H1 (cell line): ENCODE measurements around the gene NHERF2. TPM values are rescaled to one million over a fixed set of nuclear protein-coding genes. Genes with fewer than 3 reads are reported as not detected.

ENCODE experiments used
- CTCF ChIA-PET: fragments of 300-600 bp; sonication (Branson Sonifier 250); formaldehyde crosslinking; loops from one replicate; lab custom pipeline; 2021; ENCODE audit not compliant: partially characterized antibody; lab: Charles Lee
- POLR2A ChIA-PET: fragments of 300-600 bp; sonication (Branson Sonifier 250); formaldehyde crosslinking; loops from one replicate; lab custom pipeline; 2021; ENCODE audit warnings: inconsistent platforms; ENCODE audit not compliant: partially characterized antibody; lab: Charles Lee
- DNase-seq, 2 experiments: peaks; one replicate each; pipeline versions ENCODE4 v3.0.0 to v3.0.0-alpha.2; 2010 to 2022; ENCODE audit warnings: low spot score in 2 of 2, low read depth in 1 of 2, mixed read lengths in 1 of 2
- FAIRE-seq: peaks from 2 replicates; lab custom pipeline; 2011; peaks lifted over from hg19 to GRCh38; lab: Jason Lieb, UNC
- H2AFZ ChIP-seq: 2 replicates; pipeline ENCODE4 v1.8.1; 2012; ENCODE audit warnings: low read length, inconsistent platforms
- H2AK5ac ChIP-seq: 2 replicates; pipeline ENCODE4 v1.6.1; 2013; ENCODE audit warnings: low read depth, low read length
- H2BK120ac ChIP-seq: replicated peaks from 2 replicates; pipeline ENCODE3; 2013; ENCODE audit warnings: low read depth, low read length, inconsistent platforms
- H2BK12ac ChIP-seq: 2 replicates; pipeline ENCODE4 v1.6.1; 2013; ENCODE audit warnings: low read depth, low read length
- H2BK15ac ChIP-seq: 2 replicates; pipeline ENCODE4 v1.6.1; 2013; ENCODE audit warnings: low read length
- H2BK20ac ChIP-seq: 2 replicates; pipeline ENCODE4 v1.6.1; 2013; ENCODE audit warnings: low read length
- H2BK5ac ChIP-seq: 2 replicates; pipeline ENCODE4 v1.6.1; 2013; ENCODE audit warnings: low read depth, low read length
- H3K14ac ChIP-seq: 2 replicates; pipeline ENCODE4 v1.6.1; 2013; ENCODE audit warnings: inconsistent platforms; ENCODE audit not compliant: insufficient read length
- H3K18ac ChIP-seq: 2 replicates; pipeline ENCODE4 v1.6.1; 2013; ENCODE audit warnings: low read length; ENCODE audit errors: extremely low read depth
- H3K23ac ChIP-seq: 2 replicates; pipeline ENCODE4 v1.6.1; 2013; ENCODE audit warnings: inconsistent platforms; ENCODE audit not compliant: insufficient read length
- H3K23me2 ChIP-seq: 2 replicates; pipeline ENCODE4 v1.6.1; 2013; ENCODE audit warnings: low read depth, low read length
- H3K27ac ChIP-seq: 2 replicates; pipeline ENCODE4 v1.6.1; 2011; ENCODE audit warnings: low read depth, low read length, inconsistent platforms
- H3K27me3 ChIP-seq, 4 experiments: replicated peaks in 1 of 4; 1 replicate in 1 of 4; 2 replicates in 3 of 4; pipeline versions ENCODE4 v1.6.1 to v1.8.1; 2011 to 2013; ENCODE audit warnings: low read length in 3 of 4, mild to moderate bottlenecking in 3 of 4, inconsistent platforms in 2 of 4, mixed read lengths in 2 of 4, moderate library complexity in 1 of 4; ENCODE audit not compliant: control insufficient read depth in 3 of 4, insufficient read depth in 3 of 4; ENCODE audit errors: extremely low read depth in 1 of 4
- H3K36me3 ChIP-seq, 4 experiments: 2 replicates each; pipeline versions ENCODE4 v1.6.1 to v1.8.1; 2011 to 2013; ENCODE audit warnings: mild to moderate bottlenecking in 4 of 4, low read length in 3 of 4, moderate library complexity in 2 of 4, control low read depth in 1 of 4, inconsistent platforms in 1 of 4; ENCODE audit not compliant: insufficient read depth in 4 of 4, control insufficient read depth in 2 of 4
- H3K4ac ChIP-seq: replicated peaks from 2 replicates; pipeline ENCODE3; 2013; ENCODE audit warnings: low read length, low read depth, mixed read lengths, inconsistent platforms; ENCODE audit not compliant: insufficient read length
- H3K4me1 ChIP-seq, 4 experiments: replicated peaks in 1 of 4; 1 replicate in 1 of 4; 2 replicates in 3 of 4; pipeline versions ENCODE4 v1.6.1 to v1.8.1; 2011 to 2013; ENCODE audit warnings: low read length in 3 of 4, inconsistent platforms in 2 of 4, mixed read lengths in 1 of 4; ENCODE audit not compliant: insufficient read depth in 4 of 4, control insufficient read depth in 3 of 4
- H3K4me2 ChIP-seq, 2 experiments: 2 replicates each; pipeline versions ENCODE4 v1.6.1 to v1.8.1; 2011 to 2013; ENCODE audit warnings: low read depth in 2 of 2, low read length in 2 of 2, control low read depth in 1 of 2, inconsistent platforms in 1 of 2, mild to moderate bottlenecking in 1 of 2; ENCODE audit not compliant: insufficient read depth in 1 of 2
- H3K4me3 ChIP-seq, 4 experiments: fragments of 200-600, 300-600 bp in 1 of 4; sonication (generic), shearing (Covaris generic), sonication (Bioruptor Twin) in 1 of 4; 2 replicates each; pipeline versions ENCODE4 v1.5.1 to v1.8.1; 2011 to 2016; ENCODE audit warnings: low read length in 4 of 4, low read depth in 3 of 4, control low read depth in 2 of 4, inconsistent platforms in 2 of 4, mild to moderate bottlenecking in 2 of 4, mixed read lengths in 1 of 4, moderate library complexity in 1 of 4; ENCODE audit not compliant: insufficient read depth in 2 of 4; ENCODE audit errors: extremely low read depth in 1 of 4
- H3K56ac ChIP-seq: replicated peaks from 2 replicates; pipeline ENCODE3; 2013; ENCODE audit warnings: low read depth, mild to moderate bottlenecking, mixed read lengths, low read length, inconsistent platforms; ENCODE audit not compliant: insufficient read length
- H3K79me1 ChIP-seq: 2 replicates; pipeline ENCODE4 v1.6.1; 2013; ENCODE audit warnings: low read depth, low read length, control low read depth
- H3K79me2 ChIP-seq, 2 experiments: 2 replicates each; pipeline versions ENCODE4 v1.6.1 to v1.8.1; 2012 to 2013; ENCODE audit warnings: low read length in 2 of 2, mild to moderate bottlenecking in 2 of 2, inconsistent platforms in 1 of 2; ENCODE audit not compliant: insufficient read depth in 2 of 2, control insufficient read depth in 1 of 2
- H3K9ac ChIP-seq, 4 experiments: replicated peaks in 1 of 4; 1 replicate in 1 of 4; 2 replicates in 3 of 4; pipeline versions ENCODE4 v1.6.1 to v1.8.1; 2011 to 2013; ENCODE audit warnings: low read depth in 3 of 4, low read length in 3 of 4, control low read depth in 2 of 4, mild to moderate bottlenecking in 2 of 4, moderate library complexity in 2 of 4, inconsistent platforms in 1 of 4; ENCODE audit errors: extremely low read depth in 1 of 4
- H3K9me3 ChIP-seq, 2 experiments: 2 replicates each; pipeline versions ENCODE4 v1.6.1 to v1.8.1; 2012 to 2013; ENCODE audit warnings: mild to moderate bottlenecking in 2 of 2, moderate library complexity in 2 of 2, control low read depth in 1 of 2, inconsistent platforms in 1 of 2, low read depth in 1 of 2, low read length in 1 of 2, mixed read lengths in 1 of 2; ENCODE audit not compliant: insufficient read depth in 2 of 2
- H4K20me1 ChIP-seq, 2 experiments: replicated peaks in 1 of 2; 2 replicates each; pipeline versions ENCODE3 to v1.8.1; 2011 to 2013; ENCODE audit warnings: inconsistent platforms in 2 of 2, low read length in 2 of 2, mild to moderate bottlenecking in 1 of 2; ENCODE audit not compliant: insufficient read depth in 2 of 2, control insufficient read depth in 1 of 2
- H4K5ac ChIP-seq: 2 replicates; pipeline ENCODE4 v1.6.1; 2013; ENCODE audit warnings: low read length, low read depth, mixed read lengths, inconsistent platforms; ENCODE audit not compliant: insufficient read length
- H4K8ac ChIP-seq: 2 replicates; pipeline ENCODE4 v1.8.0; 2013; ENCODE audit warnings: mild to moderate bottlenecking, moderate library complexity, low read length, inconsistent platforms; ENCODE audit not compliant: insufficient read depth; ENCODE audit errors: extremely low read depth
- H4K91ac ChIP-seq: replicated peaks from 2 replicates; pipeline ENCODE3; 2013; ENCODE audit warnings: low read length, mixed read lengths, inconsistent platforms; ENCODE audit not compliant: insufficient read length
- ASH2L ChIP-seq: fragments of 200-600, 300-600 bp; sonication (generic); IDR thresholded peaks from one replicate; pipeline ENCODE4 v1.7.1; 2017; ENCODE audit warnings: low read length
- CTBP2 ChIP-seq: IDR thresholded peaks from 2 replicates; pipeline ENCODE4 v1.7.0; 2011; ENCODE audit warnings: borderline replicate concordance, mild to moderate bottlenecking, moderate library complexity, mixed read lengths, low read length; ENCODE audit not compliant: insufficient read depth, insufficient read length
- E2F6 ChIP-seq: IDR thresholded peaks from 2 replicates; pipeline ENCODE4 v1.6.1; 2012; ENCODE audit warnings: inconsistent platforms
- EGR1 ChIP-seq: IDR thresholded peaks from 2 replicates; pipeline ENCODE4 v1.6.1; 2011; ENCODE audit warnings: low read depth, low read length, borderline replicate concordance
- EZH2 ChIP-seq: fragments of 200-600 bp; sonication (generic); IDR thresholded peaks from 2 replicates; pipeline ENCODE4 v1.7.1; 2012; ENCODE audit warnings: low read depth, mild to moderate bottlenecking, moderate library complexity, low read length, inconsistent platforms; ENCODE audit not compliant: severe bottlenecking
- POLR2A ChIP-seq, 2 experiments: IDR thresholded peaks; 1 replicate in 1 of 2; 2 replicates in 1 of 2; pipeline ENCODE4 v1.6.1; 2011; ENCODE audit warnings: low read depth in 2 of 2, low read length in 2 of 2, mild to moderate bottlenecking in 2 of 2; ENCODE audit errors: control extremely low read depth in 1 of 2
- RXRA ChIP-seq: IDR thresholded peaks from 2 replicates; pipeline ENCODE4 v1.6.1; 2011; ENCODE audit warnings: low read depth, mild to moderate bottlenecking, low read length, moderate library complexity; ENCODE audit not compliant: insufficient read depth
- SIN3A ChIP-seq, 2 experiments: IDR thresholded peaks in 1 of 2; conservative IDR thresholded peaks in 1 of 2; 2 replicates each; pipeline ENCODE4 v1.6.1; 2011 to 2012; ENCODE audit warnings: low read length in 2 of 2, improper control_type of control experiment in 1 of 2, low read depth in 1 of 2, mild to moderate bottlenecking in 1 of 2
- TAF7 ChIP-seq: optimal IDR thresholded peaks from 2 replicates; pipeline ENCODE3; 2011; ENCODE audit warnings: low read depth, mild to moderate bottlenecking, inconsistent platforms, low read length, moderate library complexity, borderline replicate concordance
- WGBS, 2 experiments: shearing (Covaris generic) in 1 of 2; methylation state at CpG; one replicate each; pipeline versions ENCODE4 v1.1.6 to v1.1.7; 2013 to 2015; ENCODE audit warnings: low lambda C conversion rate in 2 of 2, mixed read lengths in 2 of 2, inconsistent platforms in 1 of 2, low coverage in 1 of 2, missing lambda C conversion rate in 1 of 2; ENCODE audit not compliant: insufficient replicate concordance in 2 of 2, insufficient coverage in 1 of 2, insufficient read length in 1 of 2; ENCODE audit errors: extremely low coverage in 1 of 2, missing lambda C conversion rate in 1 of 2; 5-methylcytosine and 5-hydroxymethylcytosine counted together
- polyA plus RNA-seq, 7 experiments: library from polyadenylated mRNA; depleted of rRNA in 3 of 7; stranded (reverse) in 5 of 7; unstranded in 2 of 7; fragments of >200 nt in 5 of 7; fragments of 200-250 nt in 2 of 7; gene quantifications; 1 replicate in 5 of 7; 2 replicates in 1 of 7; 4 replicates in 1 of 7; pipeline versions ENCODE4 v1.2.1 to v1.2.3, GENCODE V29; 2011 to 2013; ENCODE audit warnings: missing spikeins in 2 of 7, mixed read lengths in 2 of 7
- total RNA-seq: library from RNA; stranded (reverse); fragmentation: NEBNext Ultra II Directional; extraction: Animal tissue kit (Norgen Biotek cat#: 25700); gene quantifications from 2 replicates; pipeline ENCODE4 v1.2.1, GENCODE V29; 2021

The NHERF2 gene
- total and polyA plus RNA-seq, 2 of the 8 experiments (the other 6 are each of a cell fraction or from before 2014, with no cell fraction given): 13.9 to 19.3 TPM

GRCh38 chr16:1982013-1982433 lies 44.7 kb upstream of the NHERF2 start:
- no peak overlapping the region for H2BK20ac ChIP-seq
- H2BK12ac ChIP-seq: no peak overlapping the region
- H4K91ac ChIP-seq: no peak overlapping the region
- peaks cover 26% of the 10 kb centered on the region for H3K23me2 ChIP-seq
- 57% methylated on average over 5 of the region's 5 CpGs; no CpG with 5 or more reads in 1 of the 2 experiments for WGBS, 2 experiments
- no peak for FAIRE-seq
- H2BK15ac ChIP-seq: peak overlapping the region; percentile 61; the same call in 1 of the 2 replicates
- H3K56ac ChIP-seq: no peak overlapping the region
- no peak overlapping the region for H4K5ac ChIP-seq
- peaks cover 0 to 12% of the 10 kb centered on the region in 2 experiments for H4K20me1 ChIP-seq
- no peak overlapping the region for H3K9ac ChIP-seq
- H3K18ac ChIP-seq: no peak overlapping the region
- H2AK5ac ChIP-seq: no peak overlapping the region
- peak overlapping the region in 1 of 2 experiments; percentile 91; a peak in 1 of 4 replicates for H3K4me2 ChIP-seq
- no peak overlapping the region for H4K8ac ChIP-seq
- H2BK120ac ChIP-seq: no peak overlapping the region
- H3K79me1 ChIP-seq: no peaks in the 10 kb centered on the region
- POLR2A ChIA-PET: interaction anchor here (0.8 to 28.2 kb wide), 10 partner anchors 9 to 199 kb away, joined by 3 to 736 read pairs (median 4); partner anchors contain the start of genes NDUFB10, NUBP2, RNF151 and RPS2
- H3K36me3 ChIP-seq: peaks cover 2 to 14% (median 6%) of the 10 kb centered on the region in 4 experiments; a peak in 5 of 8 replicates
- no peaks in the 10 kb centered on the region for H3K9me3 ChIP-seq
- peaks cover 8 to 40% (median 39%) of the 10 kb centered on the region in 4 experiments; a peak in 6 of 7 replicates for H3K27me3 ChIP-seq
- no peak for TF ChIP-seq EZH2
- no peak for TF ChIP-seq EGR1
- TF ChIP-seq RXRA: no peak
- no peak for TF ChIP-seq E2F6
- no peak for TF ChIP-seq ASH2L
- no peak for TF ChIP-seq CTBP2
- no peak for TF ChIP-seq TAF7
- TF ChIP-seq POLR2A (IDR thresholded peaks at IDR 0.05; ENCODE audit: control extremely low read depth in 1 of 2, low read depth in 2 of 2, low read length in 2 of 2): no peak
- no peak for TF ChIP-seq SIN3A (conservative IDR thresholded peaks at IDR 0.05 in 1 of 2, IDR thresholded peaks at IDR 0.05 in 1 of 2; ENCODE audit: low read depth in 1 of 2, low read length in 2 of 2)
- CTCF ChIA-PET: interaction anchor here (0.9 to 3.1 kb wide), 8 partner anchors 9 to 30 kb away, joined by 3 to 9 read pairs (median 4); no protein-coding TSS in a partner anchor
- no peak overlapping the region for H3K4me3 ChIP-seq
- H3K23ac ChIP-seq: no peak overlapping the region
- H2AFZ ChIP-seq: no peak overlapping the region
- H3K79me2 ChIP-seq: peaks cover 0 to 9% of the 10 kb centered on the region in 2 experiments; a peak in 1 of 4 replicates
- no peak overlapping the region for H3K14ac ChIP-seq
- H3K4ac ChIP-seq: no peak overlapping the region
- H3K27ac ChIP-seq: no peak overlapping the region
- DNase-seq: no peak
- peaks cover 3 to 40% (median 27%) of the 10 kb centered on the region in 4 experiments for H3K4me1 ChIP-seq
- H2BK5ac ChIP-seq: no peak overlapping the region
